Tongue (tissue), 2 donors: Measurements from ENCODE around the gene VAT1. TPM values are rescaled to one million over a fixed set of nuclear protein-coding genes. Genes with fewer than 3 reads are reported as not detected.
"Not testable (repeated sequence)": the region's sequence is repeated elsewhere in the genome, so short reads cannot be mapped to it uniquely, and the experiment has no call there.

Experiments
- DNase-seq: peaks from one replicate; pipeline ENCODE4 v3.0.0-alpha.2; 2015
- total RNA-seq: library from RNA; depleted of rRNA; stranded (reverse); fragments of >200 nt; gene quantifications from one replicate; pipeline ENCODE4 v1.2.3, GENCODE V29; 2014

The VAT1 gene
- total RNA-seq, 1 donor from 2014 or later, result 66.7 TPM

DNA sequence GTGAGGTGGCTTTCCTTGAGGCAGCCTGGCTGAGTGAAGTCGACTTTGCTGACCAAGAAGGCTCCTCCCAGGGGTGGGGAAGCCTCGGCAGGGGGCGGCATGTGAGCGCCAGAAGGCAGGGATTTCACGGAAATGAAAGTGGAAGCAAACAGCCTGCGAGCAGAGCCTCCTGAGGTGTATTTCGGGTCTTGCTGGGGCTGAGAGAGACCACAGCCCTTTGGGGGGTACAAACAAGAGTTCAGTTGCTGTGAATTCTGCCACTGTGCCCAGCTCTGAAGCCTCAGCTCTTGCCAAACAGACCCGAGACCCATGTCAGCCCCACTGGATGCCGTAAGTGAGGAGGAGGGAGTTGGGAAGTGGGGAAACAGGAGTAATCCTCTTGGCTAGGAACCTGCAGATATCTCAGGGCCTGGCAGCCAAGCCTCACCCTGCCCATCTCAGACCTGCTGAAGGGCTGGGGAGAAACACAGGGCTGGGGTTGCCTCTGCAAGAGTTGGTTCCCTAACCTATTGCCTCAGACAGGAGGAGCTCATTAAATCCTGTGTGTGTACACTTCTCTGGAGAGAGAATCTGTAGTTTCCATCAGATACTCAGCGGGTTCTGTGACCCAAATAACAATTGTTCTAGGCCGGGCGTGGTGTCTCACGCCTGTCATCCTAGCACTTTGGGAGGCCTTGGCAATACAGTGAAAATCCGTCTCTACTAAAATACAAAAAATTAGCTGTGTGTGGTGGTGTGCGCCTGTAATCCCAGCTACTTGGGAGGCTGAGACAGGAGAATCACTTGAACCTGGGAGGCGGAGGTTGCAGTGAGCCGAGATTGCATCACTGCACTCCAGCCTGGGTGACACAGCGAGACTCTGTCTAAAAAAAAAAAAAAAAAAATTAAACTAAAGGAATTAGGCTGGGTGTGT is 15.3 kb downstream of the VAT1 start, which contains the start of gene IFI35:
IFI35 (plus strand) TSS at position 146 of the 913 bp plus-strand sequence; CDS start at position 310, 164 bp downstream.
- peak; percentile 78 for DNase-seq

DNA sequence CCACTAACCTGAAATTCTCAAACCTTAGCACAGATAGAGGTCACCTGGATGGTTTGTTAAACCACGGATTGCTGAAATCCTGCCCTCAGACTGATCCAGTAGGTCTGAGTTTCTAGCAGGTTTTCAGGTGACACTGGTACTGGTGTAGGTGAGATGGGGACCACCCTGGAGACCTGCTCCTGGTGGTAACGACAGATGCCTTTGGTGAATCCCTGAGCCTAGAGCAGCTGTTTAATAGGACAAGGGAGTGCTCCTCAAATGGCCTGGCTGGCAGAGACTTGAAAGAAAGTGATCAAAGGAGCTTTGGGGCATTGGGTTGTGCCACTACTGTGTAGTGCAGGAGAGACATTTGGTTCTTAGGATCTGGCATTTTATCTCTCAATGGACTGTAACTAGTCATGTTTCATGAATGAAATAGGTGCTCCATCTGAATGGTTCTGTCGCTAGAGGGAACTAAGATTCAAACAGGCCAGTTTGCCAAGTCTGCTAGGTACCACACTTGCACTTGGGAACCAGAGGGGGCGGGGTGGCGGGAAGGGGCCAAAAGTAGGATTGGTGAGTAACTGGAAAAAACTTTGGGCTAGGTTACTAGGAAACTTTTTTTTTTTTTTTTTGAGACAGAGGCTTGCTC is 18.5 kb downstream of the VAT1 start:
- no peak for DNase-seq

DNA sequence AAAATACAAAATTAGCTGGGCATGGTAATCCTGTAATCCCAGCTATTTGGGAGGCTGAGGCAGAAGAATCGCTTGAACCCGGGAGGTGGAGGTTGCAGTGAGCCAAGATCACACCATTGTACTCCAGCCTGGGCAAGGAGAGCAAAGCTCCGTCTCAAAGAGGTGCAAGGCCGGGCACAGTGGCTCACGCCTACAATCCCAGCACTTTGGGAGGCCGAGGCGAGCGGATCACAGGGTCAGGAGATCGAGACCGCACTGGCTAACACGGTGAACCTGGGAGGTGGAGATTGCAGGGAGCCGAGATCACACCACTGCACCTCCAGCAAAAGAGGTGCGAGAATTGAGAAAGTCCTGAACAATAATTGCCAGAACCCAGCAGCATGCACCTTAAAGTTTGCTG is 21.3 kb downstream of the VAT1 start:
- DNase-seq, result not testable (repeated sequence)

DNA sequence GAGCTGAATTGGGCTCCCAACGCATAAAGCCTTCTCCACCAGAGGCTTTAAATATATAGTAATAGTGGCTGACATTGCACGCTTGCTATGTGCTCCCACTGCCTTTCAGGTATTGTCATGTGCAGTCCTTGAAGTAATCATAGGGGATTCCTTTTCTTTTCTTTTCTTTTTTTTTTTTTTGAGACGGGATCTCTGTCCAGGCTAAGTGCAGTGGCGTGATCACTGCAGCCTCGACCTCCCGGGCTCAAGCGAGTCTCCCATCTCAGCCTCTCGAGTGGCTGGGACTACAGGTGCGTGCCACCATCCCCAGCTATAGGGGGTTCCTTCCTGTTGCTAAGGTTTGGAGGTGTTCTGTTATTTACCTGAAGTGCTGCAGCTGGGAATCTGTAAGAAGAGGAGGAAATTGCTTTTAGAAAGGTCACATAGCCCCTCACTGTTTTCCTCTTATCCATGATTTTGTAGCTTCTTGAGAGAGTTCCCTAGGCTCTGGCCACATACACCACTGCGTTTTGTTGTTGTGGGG is 23.1 kb downstream of the VAT1 start:
- no peak for DNase-seq

DNA sequence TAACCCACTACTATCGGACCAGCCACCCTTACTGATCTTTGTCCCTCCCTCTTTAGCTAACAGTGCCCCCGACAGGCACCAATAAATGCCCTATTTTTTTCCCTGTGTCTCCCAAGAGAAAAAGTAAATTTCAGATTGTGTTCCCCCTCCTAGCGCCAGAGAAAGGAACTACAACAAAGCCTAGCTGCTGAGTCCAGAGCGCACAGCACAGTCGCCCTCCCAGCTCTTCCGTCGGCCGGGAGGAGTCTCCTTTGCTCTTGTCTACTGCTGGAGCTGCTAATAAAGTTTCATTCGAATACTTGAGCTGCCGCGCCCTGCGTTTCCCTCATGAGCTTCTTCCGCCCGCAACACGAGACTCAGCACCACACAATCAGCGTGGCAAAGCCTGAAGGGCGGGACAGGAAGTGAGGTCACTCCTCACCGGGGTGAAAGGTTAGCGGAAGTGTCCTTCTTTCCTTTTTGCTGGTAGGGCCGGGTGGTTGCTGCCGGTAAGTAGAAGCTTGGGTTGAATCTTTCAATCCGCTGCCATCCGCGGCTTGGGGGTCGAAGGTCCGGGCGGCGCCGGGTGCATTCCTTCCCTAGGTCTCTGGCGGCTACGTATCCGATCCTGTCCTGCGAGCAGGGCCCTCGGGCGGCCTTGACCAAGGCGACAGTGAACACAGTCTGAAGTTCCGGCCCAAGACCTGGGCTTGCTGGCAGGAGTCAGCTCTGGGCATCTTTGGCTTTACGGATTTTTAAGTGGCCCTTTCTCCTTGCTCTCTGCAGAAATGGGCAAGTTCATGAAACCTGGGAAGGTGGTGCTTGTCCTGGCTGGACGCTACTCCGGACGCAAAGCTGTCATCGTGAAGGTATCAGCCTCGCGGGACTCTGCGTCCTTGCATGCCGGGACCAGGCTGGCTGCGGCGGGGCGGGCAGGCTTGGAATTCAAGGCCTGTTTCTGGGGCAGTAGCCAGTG is 23.9 kb downstream of the VAT1 start, which contains the start of gene RPL27:
RPL27 (plus strand) TSS at position 436 of the 955 bp plus-strand sequence; CDS start at position 768, 332 bp downstream.
- DNase-seq, result peak; percentile 100

DNA sequence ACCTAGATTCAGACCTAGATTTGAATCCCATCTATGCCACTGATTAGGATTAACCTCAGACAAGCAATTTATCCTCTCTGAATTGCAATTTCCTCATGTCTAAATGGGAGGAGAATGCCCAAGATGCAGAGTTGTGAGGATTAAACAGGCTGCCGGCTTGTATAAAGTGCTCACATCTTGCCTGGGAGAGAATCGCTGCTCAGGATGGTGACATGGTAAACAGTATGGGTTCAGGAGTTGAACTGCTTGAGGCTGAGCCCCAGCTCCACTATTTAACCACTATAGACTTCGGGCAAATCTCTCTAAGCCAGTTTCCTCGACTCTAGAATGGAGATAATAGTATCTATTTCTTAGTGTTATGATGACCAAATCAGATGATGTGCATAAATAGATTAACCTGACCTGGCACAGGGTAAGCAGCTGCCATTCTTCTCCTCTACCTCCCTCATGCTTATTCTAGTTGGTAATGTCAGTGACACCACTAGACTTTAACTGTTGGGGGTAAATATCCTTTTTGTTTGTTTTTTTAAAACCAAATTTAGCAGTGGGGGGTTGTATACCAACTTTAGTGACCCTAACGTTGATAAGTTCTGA is 24.7 kb downstream of the VAT1 start:
- no peak for DNase-seq

DNA sequence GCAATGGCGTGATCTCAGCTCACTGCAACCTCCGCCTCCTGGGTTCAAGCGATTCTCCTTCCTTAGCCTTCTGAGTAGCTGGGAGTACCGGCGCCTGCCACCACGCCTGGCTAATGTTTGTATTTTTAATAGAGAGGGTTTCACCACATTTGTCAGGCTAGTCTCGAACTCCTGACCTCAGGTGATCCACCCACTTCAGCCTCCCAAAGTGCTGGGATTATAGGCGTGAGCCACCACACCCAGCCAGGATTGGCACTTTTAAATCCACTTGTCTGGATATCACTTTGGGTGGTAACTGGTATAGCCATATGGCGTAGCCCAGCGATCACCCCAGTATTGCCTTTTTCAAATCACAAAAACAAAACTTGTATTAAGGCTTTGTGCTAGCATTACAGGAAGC is 28.3 kb downstream of the VAT1 start:
- DNase-seq, result not testable (repeated sequence)

DNA sequence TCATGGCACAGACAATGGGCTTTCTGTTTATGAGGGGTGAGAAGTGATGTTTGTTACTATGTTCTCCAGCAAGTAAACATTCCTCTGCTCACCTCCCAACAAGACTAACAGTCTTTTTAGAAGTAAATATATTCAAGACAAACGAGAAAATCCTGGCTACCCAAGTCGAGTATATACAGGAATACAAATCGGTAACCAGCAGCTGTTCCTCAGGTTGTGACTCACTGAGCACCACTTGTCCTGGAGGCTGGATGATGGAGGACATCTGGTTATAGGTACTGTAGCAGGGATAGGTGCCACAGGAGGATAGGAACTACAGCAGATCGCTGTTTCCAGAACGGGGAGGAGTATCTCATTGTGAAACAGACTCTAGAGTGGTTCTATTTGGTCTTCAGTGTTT is 29.3 kb downstream of the VAT1 start:
- DNase-seq, result no peak

DNA sequence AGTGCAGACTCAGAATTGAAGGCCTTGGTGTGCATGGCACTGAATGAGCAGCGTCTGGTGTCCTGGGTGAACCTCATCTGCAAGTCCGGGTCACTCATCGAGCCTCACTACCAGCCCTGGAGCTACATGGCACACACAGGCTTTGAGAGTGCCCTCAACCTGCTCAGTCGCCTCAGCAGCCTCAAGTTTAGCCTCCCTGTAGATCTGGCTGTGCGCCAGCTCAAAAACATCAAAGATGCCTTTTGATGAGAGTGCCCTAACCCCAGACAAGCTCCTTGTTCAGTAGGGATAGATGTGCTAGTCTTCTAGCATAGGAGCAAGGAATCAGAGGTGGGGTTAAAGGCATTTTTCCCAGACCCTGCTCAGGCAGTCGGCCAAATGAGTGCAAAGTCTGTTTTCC is 30.7 kb downstream of the VAT1 start:
- DNase-seq, result no peak

DNA sequence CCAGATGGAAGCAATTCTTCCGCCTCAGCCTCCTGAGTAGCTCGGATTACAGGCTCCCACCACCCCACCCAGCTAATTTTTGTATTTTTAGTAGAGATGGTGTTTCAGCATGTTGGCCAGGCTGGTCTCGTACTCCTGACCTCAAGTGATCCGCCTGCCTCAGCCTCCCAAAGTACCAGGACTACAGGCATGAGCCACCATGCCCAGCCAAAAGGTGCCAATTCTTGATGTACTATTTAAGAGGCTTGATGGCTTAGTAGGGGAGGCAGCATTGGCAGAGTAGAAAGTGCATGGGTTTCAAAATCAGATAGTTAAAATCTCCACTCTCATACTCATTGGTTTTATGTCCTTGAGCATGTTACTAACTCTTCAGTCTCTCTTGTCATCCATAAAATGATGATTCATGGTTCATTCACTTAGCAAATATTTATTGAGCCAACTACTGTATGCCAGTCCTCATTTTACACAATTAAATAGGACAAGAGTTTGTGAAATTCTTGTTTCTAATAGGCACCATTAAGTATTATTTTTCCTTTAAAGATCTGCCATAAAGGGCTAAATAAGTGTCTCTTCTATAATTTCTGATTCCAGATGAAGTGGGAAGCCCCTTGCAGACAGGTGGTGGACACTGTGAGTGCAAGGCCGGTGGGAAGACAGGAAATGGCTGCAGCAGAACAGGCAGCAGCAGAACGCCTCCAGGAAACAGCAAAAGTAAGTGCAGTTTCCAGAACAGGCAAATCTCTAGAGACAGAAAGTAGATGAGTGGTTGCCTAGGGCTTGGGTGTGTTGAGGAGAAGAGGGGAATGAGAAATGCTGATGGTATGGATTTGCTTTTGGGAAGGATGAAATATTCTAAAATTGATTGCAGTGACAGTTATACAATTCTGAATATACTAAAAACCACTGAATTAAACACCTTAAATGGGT is 32.2 kb downstream of the VAT1 start:
- DNase-seq, result no peak

DNA sequence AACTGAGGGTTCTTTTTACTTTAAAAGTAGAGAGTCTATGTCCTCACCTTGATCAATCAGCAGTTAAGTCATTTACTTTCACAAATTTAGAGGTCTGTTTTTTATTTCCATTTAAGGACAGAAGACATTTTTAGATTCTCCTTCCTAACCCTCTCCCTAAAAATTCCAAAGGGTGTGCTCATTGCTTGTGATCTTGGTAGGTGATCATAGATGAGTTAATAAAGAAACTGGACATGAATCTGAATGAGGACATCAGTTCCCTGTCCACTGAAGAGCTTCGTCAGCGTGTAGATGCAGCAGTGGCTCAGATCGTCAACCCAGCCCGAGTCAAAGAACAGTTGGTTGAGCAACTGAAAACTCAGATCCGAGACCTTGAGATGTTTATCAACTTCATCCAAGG is 33.0 kb downstream of the VAT1 start:
- no peak for DNase-seq

DNA sequence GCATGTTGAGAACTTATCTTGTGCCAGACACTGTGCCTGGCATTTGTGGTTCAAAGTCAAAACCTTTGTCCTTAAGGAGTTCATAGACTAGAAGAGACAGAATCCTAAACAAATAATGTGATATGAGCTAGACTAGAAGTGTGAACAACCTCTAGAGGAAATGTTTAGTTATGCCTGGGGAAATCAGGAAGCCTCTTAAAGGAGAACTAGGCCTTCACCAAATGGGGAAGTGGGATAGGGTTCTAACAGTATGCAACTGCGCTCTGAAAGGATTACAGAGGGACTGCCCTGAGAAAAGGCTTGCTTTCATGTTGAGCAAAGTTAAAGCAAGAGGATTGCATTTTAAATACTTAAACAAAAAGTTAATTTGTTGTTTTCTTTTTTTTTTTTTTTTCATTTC is 37.0 kb downstream of the VAT1 start:
- DNase-seq, result no peak

DNA sequence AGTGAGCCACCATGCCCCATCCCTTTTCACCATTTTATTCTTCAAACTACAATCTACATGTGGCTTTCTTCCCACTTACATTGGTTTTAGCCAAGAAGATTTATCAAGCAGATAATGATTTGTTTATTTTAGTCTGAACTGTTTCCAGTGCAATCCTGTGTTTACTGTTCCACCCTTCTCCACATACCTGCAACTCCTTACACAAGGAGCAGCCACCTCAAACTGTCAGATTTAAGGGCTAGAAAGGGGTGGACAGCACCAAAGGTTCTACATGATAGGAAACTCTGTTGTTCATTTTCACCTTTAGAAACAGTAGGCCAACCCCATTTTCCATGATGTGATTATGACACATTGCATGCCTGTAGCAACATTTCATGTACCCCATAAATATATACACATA is 39.9 kb downstream of the VAT1 start:
- no peak for DNase-seq

DNA sequence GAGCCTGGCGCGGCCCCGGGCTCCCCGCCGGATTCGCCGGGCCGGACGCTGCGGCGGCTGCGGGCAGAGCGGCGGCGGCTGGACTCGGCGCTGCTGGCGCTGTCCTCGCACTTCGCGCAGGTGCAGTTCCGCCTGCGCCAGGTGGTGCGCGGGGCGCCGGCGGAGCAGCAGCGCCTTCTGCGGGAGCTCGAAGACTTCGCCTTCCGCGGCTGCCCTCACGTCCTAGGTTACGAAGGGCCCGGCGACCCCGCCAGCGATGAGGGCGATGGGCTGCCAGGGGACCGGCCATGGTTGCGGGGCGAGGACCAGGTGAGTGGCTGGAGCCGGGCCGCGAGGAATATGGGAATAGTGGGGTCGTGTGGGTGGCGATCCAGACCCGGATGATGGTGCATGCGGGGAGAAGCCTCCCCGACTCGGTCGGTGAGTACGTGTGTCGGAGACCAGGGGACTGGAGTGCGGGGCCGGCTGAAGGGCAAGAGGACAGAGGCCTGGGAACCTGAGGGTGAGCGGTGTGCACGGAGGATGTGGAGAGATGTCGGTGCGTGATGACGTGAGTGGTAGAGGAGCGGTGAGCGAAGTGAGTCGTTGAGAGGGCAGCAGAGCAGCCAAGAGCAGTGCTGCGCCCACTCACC is 41.3 kb downstream of the VAT1 start:
- peak; percentile 56 for DNase-seq

DNA sequence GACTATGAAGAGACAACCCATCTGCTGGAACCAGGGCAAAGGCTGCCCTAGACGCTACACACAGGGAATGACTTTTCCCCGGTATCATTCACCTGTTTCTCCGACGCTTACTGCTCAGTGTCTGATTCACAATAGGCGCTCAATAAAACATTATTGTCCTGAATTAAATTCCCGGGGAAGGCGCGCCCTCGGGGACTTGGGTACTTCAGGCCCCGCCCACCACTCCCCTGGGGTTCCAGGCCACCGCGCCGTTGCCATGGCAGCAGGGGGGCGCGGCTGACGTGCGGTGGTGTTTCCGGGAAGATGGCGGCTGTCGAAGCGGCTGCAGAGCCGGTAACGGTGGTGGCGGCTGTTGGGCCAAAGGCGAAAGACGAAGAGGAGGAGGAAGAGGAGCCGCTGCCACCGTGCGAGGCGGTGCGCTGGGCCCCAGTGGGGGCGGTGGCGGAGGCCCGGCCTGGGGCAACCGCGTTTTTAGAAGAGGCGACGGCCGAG is 41.9 kb downstream of the VAT1 start, which contains the start of gene RUNDC1:
RUNDC1 (plus strand) TSS at position 292 of the 492 bp plus-strand sequence; CDS start at position 304, 12 bp downstream.
- peak; percentile 94 for DNase-seq

DNA sequence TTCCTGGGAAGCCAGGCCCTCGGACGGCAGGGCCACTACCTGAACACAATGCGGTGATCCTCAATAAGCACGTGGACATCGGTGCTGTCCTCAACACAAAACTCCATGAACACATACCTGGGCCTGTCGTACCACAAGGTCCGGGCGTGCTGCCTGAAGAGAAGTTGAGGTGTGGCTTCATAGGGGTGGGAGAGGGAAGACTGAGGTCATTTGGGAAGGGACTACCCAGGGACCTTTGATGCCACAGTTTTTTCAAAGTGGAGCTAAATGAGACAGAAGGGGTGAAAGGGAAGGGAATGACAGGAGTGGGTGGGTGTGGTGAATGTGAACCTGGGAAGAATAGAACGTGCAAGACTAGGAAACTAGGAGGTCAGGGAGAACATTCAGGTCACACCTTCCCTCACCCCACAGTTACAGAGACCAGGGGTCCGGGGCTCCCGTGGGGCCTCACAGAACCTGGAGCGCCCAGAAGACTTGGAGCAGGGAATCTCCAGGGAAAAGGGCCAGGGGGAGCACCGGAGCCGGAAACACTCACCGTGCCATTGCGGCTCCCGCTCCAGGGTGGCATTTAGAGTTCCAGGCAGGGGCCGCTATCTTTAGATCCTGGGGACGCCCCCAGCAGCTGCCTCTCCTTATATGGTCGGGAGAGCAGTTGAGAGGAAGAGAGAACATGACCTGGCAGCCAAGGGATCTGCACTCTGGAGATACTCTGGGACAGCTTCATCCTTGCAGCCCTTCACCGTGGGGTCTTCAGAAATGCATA is 42.5 kb downstream of the VAT1 start, which contains the start of gene PTGES3L:
PTGES3L (minus strand) TSS at position 570 of the 763 bp plus-strand sequence; CDS start at position 543, 27 bp downstream.
- peak; percentile 88 for DNase-seq

DNA sequence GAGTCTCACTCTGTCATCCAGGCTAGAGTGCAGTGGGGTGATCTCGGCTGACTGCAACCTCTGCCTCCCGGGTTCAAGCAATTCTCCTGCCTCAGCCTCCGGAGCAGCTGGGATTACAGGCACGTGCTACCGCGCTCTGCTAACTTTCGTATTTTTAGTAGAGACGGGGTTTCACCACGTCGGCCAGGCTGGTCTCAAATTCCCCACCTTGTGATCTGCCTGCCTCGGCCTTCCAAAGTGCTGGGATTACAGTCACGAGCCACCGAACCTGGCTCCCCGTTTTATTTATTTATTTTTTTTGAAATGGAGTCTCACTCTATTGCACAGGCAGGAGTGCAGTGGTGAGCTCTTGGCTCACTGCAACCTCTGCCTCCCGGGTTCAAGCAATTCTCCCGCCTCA is 46.5 kb downstream of the VAT1 start:
- not testable (repeated sequence) for DNase-seq

DNA sequence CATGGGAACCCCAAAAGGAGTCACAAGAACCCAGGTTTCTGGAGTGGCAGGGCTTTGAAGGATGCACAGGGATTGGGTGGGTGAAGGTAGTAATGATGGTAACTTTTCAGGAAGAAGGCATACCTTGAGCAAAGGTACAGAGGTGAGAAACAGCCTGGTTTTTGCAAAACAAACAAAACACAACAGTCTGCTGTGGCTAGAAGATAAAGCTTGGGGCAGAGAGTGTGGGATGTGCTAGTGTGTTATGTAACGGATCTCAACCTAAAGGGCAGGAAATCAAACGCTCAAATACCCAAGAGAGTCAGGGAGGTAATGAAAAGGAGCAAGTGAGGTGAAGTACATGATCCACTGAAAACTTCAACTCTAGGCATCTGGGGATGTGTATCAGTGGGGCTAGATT is 46.9 kb downstream of the VAT1 start:
- DNase-seq, result no peak

DNA sequence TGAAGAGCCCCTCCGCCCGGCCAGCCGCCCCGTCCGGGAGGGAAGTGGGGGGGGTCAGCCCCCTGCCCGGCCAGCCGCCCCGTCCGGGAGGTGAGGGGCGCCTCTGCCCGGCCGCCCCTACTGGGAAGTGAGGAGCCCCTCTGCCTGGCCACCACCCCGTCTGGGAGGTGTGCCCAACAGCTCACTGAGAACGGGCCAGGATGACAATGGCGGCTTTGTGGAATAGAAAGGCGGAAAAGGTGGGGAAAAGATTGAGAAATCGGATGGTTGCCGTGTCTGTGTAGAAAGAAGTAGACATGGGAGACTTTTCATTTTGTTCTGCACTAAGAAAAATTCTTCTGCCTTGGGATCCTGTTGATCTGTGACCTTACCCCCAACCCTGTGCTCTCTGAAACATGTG is 48.9 kb downstream of the VAT1 start:
- DNase-seq, result not testable (repeated sequence)
